K562 (cell line): ENCODE results near the gene NRG3. TPM values are rescaled to one million over a fixed set of nuclear protein-coding genes. Genes with fewer than 3 reads are reported as not detected.

Experiments
- ATAC-seq: fragments of 200-7000 bp; cut with Tn5 transposase; 3 replicates; pipeline ENCODE4 v1.9.1; 2020; ENCODE audit warnings: moderate library complexity
- BruUV-seq: library from RNA; stranded (reverse); fragments of 400-500 nt; replicated peaks from 2 replicates; lab custom pipeline; 2021; lab: Mats Ljungman, UMichigan
- CTCF ChIA-PET: fragments of 300-600 bp; formaldehyde crosslinking; extraction: SDS; loops from one replicate; lab custom pipeline; 2021; ENCODE audit warnings: low intra/inter-chr PET ratio; lab: Yijun Ruan, JAX
- POLR2A ChIA-PET: fragments of 300-600, 350-650 bp; sonication (Branson Sonifier 250); formaldehyde crosslinking; extraction: SDS; loops from one replicate; lab custom pipeline; 2021; ENCODE audit warnings: antibody characterized with exemption, inconsistent platforms; lab: Yijun Ruan, JAX
- DNase-seq, 4 experiments: peaks; one replicate each; pipeline versions ENCODE4 v3.0.0 to v3.0.0-alpha.2; 2011 to 2018; ENCODE audit warnings: low spot score in 3 of 4, mixed read lengths in 3 of 4; ENCODE audit errors: extremely low read depth in 1 of 4
- FAIRE-seq: peaks from 2 replicates; lab custom pipeline; 2011; peaks lifted over from hg19 to GRCh38; lab: Jason Lieb, UNC
- H2AFZ ChIP-seq: 2 replicates; pipeline ENCODE4 v1.6.0; 2011; ENCODE audit warnings: low read depth, low read length, control low read depth, inconsistent platforms
- H3K27ac ChIP-seq: fragments of 200-600 bp; 3 replicates; pipeline ENCODE4 v1.8.0; 2011; ENCODE audit warnings: low read depth, mild to moderate bottlenecking, control low read depth, inconsistent platforms, low read length, moderate library complexity, mixed read lengths; ENCODE audit errors: extremely low read depth
- H3K27me3 ChIP-seq, 2 experiments: fragments of 300-600 bp in 1 of 2; 2 replicates in 1 of 2; 3 replicates in 1 of 2; pipeline versions ENCODE4 v1.6.0 to v1.8.0; 2011; ENCODE audit warnings: inconsistent platforms in 2 of 2, low read length in 2 of 2, mild to moderate bottlenecking in 1 of 2, mixed read lengths in 1 of 2, moderate library complexity in 1 of 2; ENCODE audit not compliant: control insufficient read depth in 2 of 2, insufficient read depth in 2 of 2
- H3K36me3 ChIP-seq: fragments of 300-600 bp; 3 replicates; pipeline ENCODE4 v1.8.0; 2011; ENCODE audit warnings: mild to moderate bottlenecking, low read length, inconsistent platforms; ENCODE audit not compliant: control insufficient read depth, insufficient read depth
- H3K4me1 ChIP-seq, 2 experiments: fragments of 200-600 bp in 1 of 2; replicated peaks in 1 of 2; 2 replicates in 1 of 2; 3 replicates in 1 of 2; pipeline versions ENCODE4 v1.5.1 to v1.8.0; 2011; ENCODE audit warnings: inconsistent platforms in 2 of 2, low read length in 2 of 2, mild to moderate bottlenecking in 1 of 2, mixed read lengths in 1 of 2, moderate library complexity in 1 of 2; ENCODE audit not compliant: control insufficient read depth in 2 of 2, insufficient read depth in 2 of 2
- H3K4me2 ChIP-seq: 2 replicates; pipeline ENCODE4 v1.6.1; 2011; ENCODE audit warnings: low read length, control low read depth, inconsistent platforms, mixed read lengths; ENCODE audit not compliant: insufficient read depth
- H3K4me3 ChIP-seq: fragments of 200-600 bp; sonication (generic), shearing (Covaris generic); 2 replicates; pipeline ENCODE4 v1.5.1; 2016; ENCODE audit warnings: control low read depth, inconsistent platforms
- H3K79me2 ChIP-seq: fragments of 200-600 bp; 3 replicates; pipeline ENCODE4 v1.8.0; 2011; ENCODE audit warnings: low read length, inconsistent platforms; ENCODE audit not compliant: control insufficient read depth, insufficient read depth
- H3K9ac ChIP-seq, 2 experiments: 2 replicates each; pipeline versions ENCODE4 v1.6.0 to v1.6.1; 2011; ENCODE audit warnings: low read depth in 2 of 2, low read length in 2 of 2, control low read depth in 1 of 2, inconsistent platforms in 1 of 2, mild to moderate bottlenecking in 1 of 2, mixed read lengths in 1 of 2; ENCODE audit not compliant: insufficient read depth in 1 of 2
- H3K9me1 ChIP-seq: one replicate; pipeline ENCODE4 v1.6.0; 2011; ENCODE audit warnings: inconsistent platforms, mild to moderate bottlenecking, low read length, moderate library complexity; ENCODE audit not compliant: control insufficient read depth, insufficient read depth
- H3K9me3 ChIP-seq: replicated peaks from 2 replicates; pipeline ENCODE4 v1.5.1; 2011; ENCODE audit warnings: low read depth, low read length, inconsistent platforms; ENCODE audit not compliant: control insufficient read depth, insufficient read depth
- H4K20me1 ChIP-seq: replicated peaks from 2 replicates; pipeline ENCODE4 v1.6.1; 2011; ENCODE audit warnings: low read length, inconsistent platforms, mixed read lengths; ENCODE audit not compliant: control insufficient read depth, insufficient read depth
- BMI1 ChIP-seq: fragments of 150-350 bp; IDR thresholded peaks from 2 replicates; pipeline ENCODE4 v1.6.1; 2014; ENCODE audit warnings: low read length
- E2F8 ChIP-seq: fragments of 450-650 bp; IDR thresholded peaks from 2 replicates; pipeline ENCODE4 v1.7.1; 2018; ENCODE audit warnings: mild to moderate bottlenecking, low read depth; ENCODE audit not compliant: partially characterized antibody
- GATAD2A ChIP-seq: fragments of 450-650 bp; IDR thresholded peaks from 2 replicates; pipeline ENCODE4 v1.6.1; 2017
- MTA1 ChIP-seq: fragments of 450-650 bp; IDR thresholded peaks from 2 replicates; pipeline ENCODE4 v1.6.1; 2017; ENCODE audit warnings: borderline replicate concordance
- PCBP2 ChIP-seq: fragments of 200-400 bp; formaldehyde crosslinking; IDR thresholded peaks from 2 replicates; pipeline ENCODE4 v1.6.1; 2018; ENCODE audit warnings: low read length, low read depth, mild to moderate bottlenecking, moderate library complexity; ENCODE audit not compliant: poor library complexity, severe bottlenecking
- PTBP1 ChIP-seq: fragments of 200-400 bp; formaldehyde crosslinking; IDR thresholded peaks from 2 replicates; pipeline ENCODE4 v1.6.1; 2017; ENCODE audit warnings: low read depth, low read length
- RBBP5 ChIP-seq: fragments of 200-600 bp; sonication (generic); IDR thresholded peaks from 2 replicates; pipeline ENCODE4 v1.6.1; 2012; ENCODE audit warnings: borderline replicate concordance, mild to moderate bottlenecking, low read length, control low read depth, inconsistent platforms; ENCODE audit not compliant: insufficient read depth, poor library complexity, severe bottlenecking
- RNF2 ChIP-seq: sonication (generic); IDR thresholded peaks from 2 replicates; pipeline ENCODE4 v1.6.1; 2016
- SMAD4 ChIP-seq: fragments of 250-450 bp; sonication (Bioruptor Pico); conservative IDR thresholded peaks from 2 replicates; pipeline ENCODE4 v1.8.0; 2021; ENCODE audit warnings: inconsistent platforms, mild to moderate bottlenecking, moderate library complexity
- SMARCA5 ChIP-seq: fragments of 450-650 bp; IDR thresholded peaks from 2 replicates; pipeline ENCODE4 v1.6.1; 2016
- TARDBP ChIP-seq: fragments of 450-650 bp; IDR thresholded peaks from 2 replicates; pipeline ENCODE4 v1.6.1; 2016
- U2AF2 ChIP-seq: fragments of 200-400 bp; formaldehyde crosslinking; optimal IDR thresholded peaks from 2 replicates; pipeline ENCODE3; 2017; ENCODE audit warnings: low read depth, mild to moderate bottlenecking, low read length
- ZBTB49 ChIP-seq: sonication (generic); formaldehyde crosslinking; IDR thresholded peaks from 2 replicates; pipeline ENCODE4 v1.8.0; 2022; ENCODE audit warnings: missing genetic modification reagents, mild to moderate bottlenecking, borderline replicate concordance
- ZNF449 ChIP-seq: fragments of 250-450 bp; sonication (Bioruptor Pico); IDR thresholded peaks from 2 replicates; pipeline ENCODE4 v1.8.0; 2022; ENCODE audit warnings: moderate library complexity, mild to moderate bottlenecking, inconsistent platforms
- WGBS: fragments of 100-300 bp; shearing (Covaris generic); methylation state at CpG from one replicate; pipeline ENCODE4 v1.1.6; 2016; ENCODE audit warnings: low coverage, mixed read lengths; ENCODE audit not compliant: insufficient coverage; ENCODE audit errors: missing lambda C conversion rate; 5-methylcytosine and 5-hydroxymethylcytosine counted together
- in situ Hi-C: fragments of 300-500 bp; cut with MboI; formaldehyde crosslinking; loops from 4 replicates; pipeline ENCODE4 v1.15.0; 2018; ENCODE audit warnings: inconsistent platforms, mixed read lengths
- intact Hi-C: fragments of 100-400 bp; cut with micrococcal nuclease; formaldehyde crosslinking; loops from 2 replicates; pipeline ENCODE4 v1.14.2; 2022
- polyA plus RNA-seq, 8 experiments: library from polyadenylated mRNA; depleted of rRNA in 4 of 8; stranded (reverse) in 5 of 8; unstranded in 3 of 8; fragments of >200 nt; fragmentation: Nextera tagmentation in 2 of 8; fragmentation: Illumina TruSeq in 1 of 8; extraction: Ambion mirVana in 2 of 8; extraction: Trizol in 1 of 8; gene quantifications; 2 replicates each; pipeline versions ENCODE4 v1.2.1 to v1.2.3, GENCODE V29; 2011 to 2014; ENCODE audit warnings: inconsistent platforms in 1 of 8, missing spikeins in 1 of 8
- total RNA-seq, 7 experiments: library from RNA; depleted of rRNA in 6 of 7; stranded (reverse); fragments of >200 nt in 6 of 7; fragmentation: Illumina TruSeq in 2 of 7; extraction: Trizol in 2 of 7; gene quantifications; 2 replicates each; pipeline versions ENCODE4 v1.2.1 to v1.2.3, GENCODE V29; 2011 to 2021; ENCODE audit warnings: low replicate concordance in 1 of 7
- TF ChIP-seq, protein P1 (sequence below), 2 experiments: fragments of 450-650 bp; conservative IDR thresholded peaks; 2 replicates each; pipeline ENCODE4 v1.6.1; 2017; ENCODE audit warnings: mild to moderate bottlenecking in 2 of 2, moderate library complexity in 2 of 2

Gene NRG3
- total and polyA plus RNA-seq, 9 of the 15 experiments (the other 6 are each of a cell fraction or from before 2014, with no cell fraction given): not detected

GRCh38 chr10:82826132-82826531, 951.1 kb downstream of the NRG3 start (continued):
- TF ChIP-seq, protein P1, sequence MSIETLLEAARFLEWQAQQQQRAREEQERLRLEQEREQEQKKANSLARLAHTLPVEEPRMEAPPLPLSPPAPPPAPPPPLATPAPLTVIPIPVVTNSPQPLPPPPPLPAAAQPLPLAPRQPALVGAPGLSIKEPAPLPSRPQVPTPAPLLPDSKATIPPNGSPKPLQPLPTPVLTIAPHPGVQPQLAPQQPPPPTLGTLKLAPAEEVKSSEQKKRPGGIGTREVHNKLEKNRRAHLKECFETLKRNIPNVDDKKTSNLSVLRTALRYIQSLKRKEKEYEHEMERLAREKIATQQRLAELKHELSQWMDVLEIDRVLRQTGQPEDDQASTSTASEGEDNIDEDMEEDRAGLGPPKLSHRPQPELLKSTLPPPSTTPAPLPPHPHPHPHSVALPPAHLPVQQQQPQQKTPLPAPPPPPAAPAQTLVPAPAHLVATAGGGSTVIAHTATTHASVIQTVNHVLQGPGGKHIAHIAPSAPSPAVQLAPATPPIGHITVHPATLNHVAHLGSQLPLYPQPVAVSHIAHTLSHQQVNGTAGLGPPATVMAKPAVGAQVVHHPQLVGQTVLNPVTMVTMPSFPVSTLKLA (conservative IDR thresholded peaks at IDR 0.05): no peak
- TF ChIP-seq SMARCA5 (no peak), MTA1 (no peak), PTBP1 (no peak), TARDBP (no peak), PCBP2 (no peak), RNF2 (no peak), GATAD2A (no peak), BMI1 (no peak), U2AF2 (no peak)
- TF ChIP-seq, all 486 proteins: peak for 0

DNA sequence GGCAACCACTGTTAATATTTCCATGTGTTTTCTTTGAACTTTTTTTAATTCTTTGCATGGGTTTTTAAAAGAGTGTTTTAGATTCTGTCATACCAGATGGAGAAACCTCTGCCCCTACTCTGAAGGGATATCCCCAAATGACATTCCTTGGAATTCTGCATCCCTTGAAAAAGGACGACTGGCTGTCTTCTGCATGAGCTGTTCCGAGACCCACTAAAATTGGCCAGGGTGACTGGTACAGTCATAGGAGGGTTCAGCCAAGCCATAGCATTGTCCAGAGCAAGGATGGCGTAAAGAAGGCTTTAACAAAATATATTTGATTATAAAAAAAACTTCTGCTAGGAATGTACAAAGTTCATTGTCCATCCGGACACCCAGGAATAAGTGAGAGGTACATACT, 952.9 kb downstream of the NRG3 start:
- Histone ChIP-seq H3K79me2 (no peaks in the 10 kb centered on the region), H2AFZ (no peak overlapping the region), H3K9me1 (no peaks in the 10 kb centered on the region), H3K4me1 (no peaks in the 10 kb centered on the region), H4K20me1 (no peaks in the 10 kb centered on the region), H3K9ac (no peak overlapping the region), H3K4me2 (no peak overlapping the region), H3K9me3 (no peaks in the 10 kb centered on the region), H3K27me3 (no peaks in the 10 kb centered on the region), H3K36me3 (no peaks in the 10 kb centered on the region), H3K4me3 (no peak overlapping the region), H3K27ac (no peak overlapping the region)
- no TSS peak for BruUV-seq
- WGBS: 0% methylated on average over 4 of the region's 4 CpGs
- FAIRE-seq: no peak
- intact Hi-C loops: no loop called here
- in situ Hi-C loops: no loop called here
- TF ChIP-seq ZNF449 (CRISPR knock-in tag): no peak
- TF ChIP-seq E2F8: no peak
- no peak for TF ChIP-seq RBBP5
- no peak for TF ChIP-seq ZBTB49 (CRISPR knock-in tag)
- TF ChIP-seq SMAD4 (CRISPR knock-in tag): no peak
- DNase-seq: no peak
- ChIA-PET POLR2A (no interaction called here), CTCF (no interaction called here)
- no peak for ATAC-seq
